ENCODE results near the gene FAM170B.
A peak's percentile ranks its signal among the peaks of the same experiment; 100 is the strongest.

FAM170B gene

DNA sequence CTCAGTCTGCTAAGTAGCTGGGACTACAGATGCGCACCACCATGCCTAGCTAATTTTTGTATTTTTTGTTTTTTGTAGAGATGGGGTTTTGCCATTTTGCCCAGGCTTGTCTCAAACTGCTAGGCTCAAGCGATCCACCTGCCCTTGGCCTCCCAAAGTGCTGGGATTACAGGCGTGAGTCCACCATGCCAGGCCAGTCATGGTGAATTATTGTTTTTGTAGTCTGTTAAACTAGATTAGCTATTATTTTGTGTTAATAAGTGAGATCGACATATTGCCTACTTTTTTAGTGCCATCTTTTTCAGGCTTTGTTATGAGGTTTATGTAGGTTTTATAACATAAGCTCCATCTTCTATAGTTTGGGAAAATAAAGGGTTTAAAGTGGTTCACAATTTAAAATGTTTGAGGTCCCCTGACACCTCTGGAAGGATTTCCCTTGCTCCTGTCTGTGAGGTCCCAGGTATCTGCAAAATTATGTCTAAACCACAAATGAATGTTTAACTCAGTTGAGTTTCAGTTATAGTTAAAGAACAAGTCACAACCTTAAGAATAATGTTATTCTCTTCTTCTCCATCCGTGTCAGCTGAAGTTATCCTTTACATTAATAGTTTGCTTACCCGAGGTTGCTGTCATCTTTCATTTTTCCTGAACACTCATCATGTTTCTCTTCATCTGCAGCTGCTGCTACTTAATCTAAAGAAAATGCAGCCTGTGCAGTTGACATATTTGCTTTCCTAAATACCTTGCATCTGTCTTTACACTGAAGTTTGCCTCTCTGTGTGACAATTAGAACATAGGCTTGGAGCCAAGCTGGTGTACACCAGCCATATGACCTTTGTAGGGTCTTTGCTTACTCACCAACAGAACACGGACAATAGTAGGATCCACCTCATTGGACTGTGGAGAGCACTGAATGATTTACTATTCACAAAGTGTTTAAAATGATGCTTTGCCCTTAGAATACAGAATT, 9.6 kb downstream of the FAM170B start:
- DNase-seq (ENCODE audit: low read depth in 2 of 2): no peak

DNA sequence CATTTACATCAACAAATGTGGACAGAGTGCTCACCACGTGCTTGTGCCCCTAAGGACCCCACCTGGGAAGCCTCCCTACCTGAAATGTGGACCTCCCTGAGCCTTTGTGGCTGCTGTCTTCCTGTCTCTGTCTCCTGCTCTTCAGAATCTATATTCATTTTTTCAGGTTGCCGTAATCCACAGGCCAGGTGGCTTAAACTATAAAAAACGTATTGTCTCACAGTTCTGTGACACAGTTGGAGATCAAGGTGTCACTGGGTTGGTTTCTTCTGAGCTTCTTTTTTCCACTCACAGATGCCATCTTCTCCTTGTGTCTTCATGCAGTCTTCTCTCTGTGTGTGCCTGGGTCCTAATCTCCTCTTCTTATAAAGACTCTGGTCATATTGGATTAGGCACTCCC, 12.9 kb downstream of the FAM170B start:
- DNase-seq (ENCODE audit: low read depth in 2 of 2): no peak

DNA sequence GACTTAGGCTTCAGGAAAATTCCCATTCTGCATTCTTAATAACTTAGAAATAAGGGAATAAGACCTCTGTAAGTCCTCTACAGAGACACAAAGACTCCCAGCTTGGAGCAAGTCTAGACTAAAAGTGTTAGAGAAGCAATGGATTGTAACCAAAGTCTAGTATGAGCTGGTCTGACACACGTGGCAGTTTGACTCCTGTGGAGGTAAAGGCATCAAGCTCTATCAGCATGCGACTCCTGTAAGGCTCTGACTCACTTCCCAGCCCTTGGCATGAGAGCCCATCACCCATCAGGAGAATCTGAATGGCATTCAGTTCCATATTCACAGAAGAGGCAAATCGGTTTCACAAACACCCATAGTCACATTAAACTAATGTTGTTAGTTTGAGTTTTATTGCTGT, 14.1 kb downstream of the FAM170B start:
- no peak for DNase-seq (ENCODE audit: low read depth in 2 of 2)

DNA sequence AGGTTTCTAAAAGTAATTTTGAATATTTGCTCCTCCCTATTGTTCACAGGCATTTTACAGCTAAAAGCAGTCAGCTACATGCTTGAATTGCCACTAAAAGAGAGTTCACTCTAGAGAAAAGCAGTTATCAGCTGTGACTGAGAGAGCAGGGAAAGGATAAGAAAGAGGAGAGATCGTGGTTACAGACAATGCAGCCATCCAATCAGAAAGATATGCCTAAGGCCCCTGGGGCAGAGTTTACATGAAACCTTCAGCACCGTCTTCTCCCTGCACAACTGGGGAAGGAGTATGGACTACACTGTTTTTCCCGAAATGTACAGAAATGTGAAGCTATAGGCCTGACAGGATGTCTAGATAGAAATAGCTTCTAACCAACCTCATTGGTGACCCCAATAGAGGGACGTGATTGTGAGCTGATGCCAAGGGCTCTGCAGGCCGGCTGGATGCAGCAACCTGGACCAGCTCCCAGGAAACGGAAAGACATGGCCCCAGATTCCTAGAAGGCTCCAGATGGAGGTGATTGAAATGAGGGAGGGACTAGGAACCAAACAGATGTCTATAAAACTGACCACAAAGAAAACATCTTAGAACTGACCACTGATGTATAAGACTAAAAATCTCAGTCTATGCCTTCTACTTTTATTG, 15.3 kb downstream of the FAM170B start:
- DNase-seq (ENCODE audit: low read depth in 2 of 2): no peak

DNA sequence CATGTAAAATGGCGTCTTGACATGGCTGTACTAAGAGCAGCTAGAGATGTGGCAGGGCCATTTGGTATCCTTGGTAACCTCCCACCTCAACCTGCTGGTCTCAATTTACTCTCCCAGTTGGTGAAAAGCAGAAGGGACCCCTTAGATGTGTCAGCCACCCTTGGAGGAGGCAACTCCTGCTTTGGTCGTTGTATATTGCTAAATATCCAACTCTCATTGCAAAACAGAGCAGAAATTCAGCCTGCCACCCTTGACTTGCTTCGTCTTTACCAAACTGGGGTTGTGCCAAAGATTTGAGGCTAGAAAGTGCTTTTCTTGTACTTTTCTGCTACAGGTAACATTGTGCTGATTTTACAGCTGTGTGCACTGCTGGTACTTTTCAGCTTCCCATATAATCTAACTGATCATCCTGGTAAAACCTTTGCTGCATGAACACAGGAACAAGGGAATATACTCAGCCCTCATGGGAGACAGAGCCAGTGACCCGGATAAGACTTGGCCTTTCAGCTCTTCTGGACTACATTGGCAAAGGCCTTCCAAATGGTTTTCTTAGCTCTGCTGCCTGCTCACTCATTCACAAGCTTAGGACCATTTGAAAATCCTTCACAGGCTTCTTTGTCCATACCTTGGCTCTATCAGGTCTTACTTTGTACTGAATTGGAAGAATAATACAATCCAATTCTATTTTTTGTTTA, 16.3 kb downstream of the FAM170B start:
- no peak for DNase-seq (ENCODE audit: low read depth in 2 of 2)

DNA sequence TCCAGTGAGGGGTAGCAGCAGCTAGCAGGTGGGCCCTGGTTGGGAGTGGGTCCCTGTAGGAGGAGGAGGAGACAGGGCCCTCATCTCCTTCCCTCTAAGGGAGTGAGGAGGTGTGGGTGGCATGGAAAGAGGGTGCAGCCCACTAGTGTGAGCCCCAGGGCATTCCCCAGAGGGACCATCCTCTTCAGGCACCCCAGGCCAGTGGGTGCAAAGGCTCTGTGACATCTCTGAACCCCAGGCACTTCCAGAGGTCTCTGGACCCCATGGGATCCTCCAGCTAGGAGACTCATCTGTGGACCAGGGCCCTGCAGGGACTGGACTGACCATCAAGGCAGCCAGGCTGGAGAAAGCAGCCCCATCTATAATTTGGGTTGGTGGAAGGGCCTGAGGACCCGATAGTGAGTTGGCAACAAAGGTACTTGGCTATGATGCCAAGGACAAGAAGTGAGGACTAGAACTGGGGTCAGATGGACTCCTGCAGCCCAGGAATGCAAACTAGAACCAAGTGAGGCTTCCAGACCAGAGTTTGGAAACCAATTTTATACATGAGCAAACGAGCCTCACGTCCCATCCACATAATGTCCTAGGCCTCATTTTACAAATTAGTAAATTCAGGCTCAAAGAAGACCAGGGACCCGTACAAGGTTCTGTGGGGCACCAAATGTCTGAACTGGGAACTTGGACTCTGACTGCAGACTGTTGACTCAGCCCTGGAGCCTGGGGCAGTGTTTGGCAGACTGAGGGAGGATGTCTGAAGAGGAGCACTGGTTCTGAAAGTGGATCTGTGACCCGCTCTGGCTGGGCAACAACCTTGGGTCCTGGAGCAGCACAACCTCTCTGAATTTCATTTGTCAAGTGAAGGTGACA, 17.1 kb downstream of the FAM170B start:
- DNase-seq (ENCODE audit: low read depth in 2 of 2): no peak

DNA sequence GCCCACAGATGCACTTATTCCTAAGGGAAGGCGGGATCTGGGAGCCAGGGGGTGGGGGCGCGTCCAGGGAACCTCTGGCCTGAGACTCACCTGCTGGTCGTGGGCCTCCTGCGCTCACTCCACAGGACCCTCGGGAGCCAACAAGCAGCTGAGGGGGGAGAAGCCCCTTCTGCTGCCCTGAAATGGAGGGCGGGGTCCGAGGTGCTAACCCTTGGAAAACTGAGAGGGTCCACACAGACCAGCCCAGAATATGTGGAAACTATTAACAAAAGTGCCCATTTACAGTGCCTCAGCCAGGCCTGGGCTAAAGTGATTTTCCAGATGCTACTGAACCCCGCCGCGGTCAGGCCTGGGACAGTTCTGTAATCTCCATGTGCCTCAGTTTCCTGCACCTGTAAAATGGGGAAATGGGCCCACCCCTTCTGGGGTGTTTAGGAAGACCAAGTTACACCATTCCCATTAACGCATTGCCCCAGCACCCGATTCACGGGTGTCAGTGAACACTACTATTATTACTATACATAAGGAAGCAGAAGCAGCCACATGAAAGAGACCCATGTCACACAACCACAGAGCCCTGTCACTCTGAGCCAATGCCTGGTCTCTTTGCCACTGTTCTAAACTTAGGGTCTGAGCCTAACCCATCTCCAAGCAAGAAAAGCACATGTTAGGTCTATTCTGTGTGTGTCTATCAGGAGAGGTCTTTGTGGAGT, 17.9 kb downstream of the FAM170B start:
- DNase-seq (ENCODE audit: low read depth in 2 of 2): no peak

DNA sequence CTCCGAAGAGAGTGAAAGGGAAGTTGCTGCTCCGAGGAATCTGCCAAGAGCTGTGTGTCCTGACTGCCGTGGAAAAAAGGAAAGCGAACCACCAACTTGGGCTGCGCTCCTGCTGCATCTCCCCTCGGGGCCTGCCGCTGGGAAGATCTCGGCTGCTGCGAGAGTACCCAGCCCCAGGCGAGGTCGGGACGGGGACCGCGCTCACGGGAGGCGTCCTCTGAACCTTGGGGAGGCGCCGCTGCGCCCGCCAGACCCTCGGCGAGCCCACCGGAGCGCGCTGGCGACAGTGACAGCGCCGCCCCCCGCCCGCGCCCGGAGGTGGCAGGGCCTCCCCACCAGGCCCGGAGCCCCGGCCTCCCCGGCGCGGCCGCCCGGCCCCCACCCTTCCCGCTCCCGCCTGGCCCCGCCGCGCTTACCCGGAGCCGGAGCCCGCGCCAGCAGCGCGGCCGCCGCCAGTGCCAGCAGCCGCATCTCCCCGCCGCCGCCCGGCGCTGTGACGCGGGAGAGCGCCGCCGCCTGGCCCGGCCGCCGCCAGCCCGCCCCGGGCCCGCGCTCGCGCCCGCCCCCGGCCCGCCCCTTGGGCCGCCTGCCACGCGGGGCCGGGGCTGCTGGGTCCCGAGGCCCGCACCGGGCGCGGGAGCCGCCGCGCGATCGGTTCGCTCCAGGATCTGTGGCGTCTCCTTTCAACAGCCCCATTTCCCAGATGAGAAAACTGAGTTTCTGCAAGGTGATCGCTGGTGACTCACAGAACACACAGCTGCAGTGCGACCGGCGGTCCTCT, 18.6 kb downstream of the FAM170B start, which contains the start of gene VSTM4:
Gene VSTM4, minus strand, starts transcription at position 508 of the 781 bp plus-strand sequence. Its CDS starts 37 bp downstream, at position 471.
- peak in 1 of 2 donors; percentile 5 for DNase-seq (ENCODE audit: low read depth in 2 of 2)

DNA sequence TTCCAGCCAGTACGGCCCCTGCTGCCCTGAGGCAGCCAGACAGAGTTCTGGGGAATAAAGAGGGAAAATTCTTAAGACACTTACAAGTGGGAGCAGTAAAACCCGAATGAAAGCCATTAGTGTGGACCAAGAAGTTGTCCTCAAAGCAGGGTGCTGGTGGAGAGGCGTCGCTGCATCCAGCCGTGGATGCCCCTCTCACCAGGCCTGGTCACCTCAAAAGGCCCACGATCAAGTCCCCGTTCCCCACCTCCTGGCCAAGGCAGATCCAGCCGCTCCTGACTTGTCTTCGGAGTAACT, 19.2 kb downstream of the FAM170B start:
- DNase-seq (ENCODE audit: low read depth in 2 of 2): no peak

DNA sequence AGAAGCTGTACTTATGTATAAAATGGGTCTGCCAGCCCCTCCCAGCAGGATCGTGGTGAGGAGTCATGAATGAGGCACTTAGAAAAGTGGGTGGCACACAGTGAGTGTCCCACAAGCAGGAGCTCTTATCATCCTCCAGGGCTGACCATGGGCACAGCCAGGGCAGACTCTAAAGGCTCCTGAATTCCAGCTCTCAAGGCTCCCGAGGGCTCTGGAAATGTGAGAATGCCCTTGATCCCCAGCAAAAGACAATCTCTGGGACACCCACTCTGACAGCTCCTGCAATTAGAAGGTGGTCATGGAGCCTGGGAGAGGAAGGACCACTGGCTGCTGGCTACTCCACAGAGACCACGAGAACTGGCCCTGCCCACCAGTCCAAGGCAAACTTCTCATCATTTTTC, 20.1 kb downstream of the FAM170B start:
- DNase-seq (ENCODE audit: low read depth in 2 of 2): no peak

DNA sequence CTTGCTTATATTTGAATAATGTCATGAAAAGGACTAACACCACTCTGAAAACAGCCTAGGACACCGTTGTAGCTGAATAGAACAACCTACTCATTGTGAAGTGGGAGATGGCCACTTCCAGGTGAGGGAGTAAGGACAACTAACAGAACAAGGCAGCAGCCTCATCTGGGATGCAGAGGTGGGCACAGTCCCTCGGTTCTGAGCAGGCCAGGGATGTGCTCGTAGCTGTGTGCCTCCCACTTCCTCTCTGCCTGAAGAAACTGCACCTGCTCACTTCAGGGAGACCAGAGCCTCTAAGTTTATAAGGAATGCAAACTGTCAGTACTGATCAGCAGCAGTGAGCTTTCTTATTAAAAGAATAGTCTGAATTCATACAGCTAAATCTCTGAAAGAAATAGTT, 21.0 kb downstream of the FAM170B start:
- no peak for DNase-seq (ENCODE audit: low read depth in 2 of 2)

DNA sequence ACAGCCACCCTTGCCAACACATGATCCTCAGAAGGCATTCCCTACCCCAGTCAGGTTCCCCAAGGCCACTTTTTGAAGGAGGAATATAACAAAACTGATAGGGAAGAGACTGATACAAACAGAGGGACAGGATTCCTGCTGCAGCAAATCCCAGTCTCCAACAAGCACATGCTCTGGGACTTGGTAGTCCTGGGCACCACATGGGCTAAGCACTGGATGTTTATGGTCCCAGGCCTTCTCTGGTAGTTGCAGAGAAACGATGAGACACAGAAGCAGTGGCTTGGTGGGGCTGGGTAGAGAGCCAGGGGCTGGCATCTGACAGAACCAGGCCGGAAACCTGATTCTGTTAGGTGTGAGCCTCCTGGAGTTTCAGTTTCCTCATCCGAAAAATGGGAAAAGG, 21.7 kb downstream of the FAM170B start:
- DNase-seq (ENCODE audit: low read depth in 2 of 2): no peak

DNA sequence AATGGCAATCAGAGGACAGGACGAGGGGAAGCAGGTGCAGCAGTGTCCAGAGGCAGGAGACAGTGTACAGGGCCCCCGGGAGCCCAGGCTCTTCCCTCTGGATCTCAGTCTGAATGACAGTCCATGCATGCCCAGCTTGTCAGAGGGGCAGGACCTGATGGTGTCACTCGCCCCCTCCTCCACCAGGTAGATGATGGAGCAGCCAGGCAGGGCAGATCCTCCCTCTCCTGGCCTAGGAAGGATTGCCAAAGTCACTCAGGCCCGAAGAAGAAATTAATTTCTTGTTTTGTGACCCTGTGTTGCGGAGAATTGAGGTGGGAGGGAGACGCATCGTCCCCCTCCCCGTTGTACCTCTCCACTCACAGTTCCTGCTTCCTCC, 22.5 kb downstream of the FAM170B start:
- no peak for DNase-seq (ENCODE audit: low read depth in 2 of 2)

DNA sequence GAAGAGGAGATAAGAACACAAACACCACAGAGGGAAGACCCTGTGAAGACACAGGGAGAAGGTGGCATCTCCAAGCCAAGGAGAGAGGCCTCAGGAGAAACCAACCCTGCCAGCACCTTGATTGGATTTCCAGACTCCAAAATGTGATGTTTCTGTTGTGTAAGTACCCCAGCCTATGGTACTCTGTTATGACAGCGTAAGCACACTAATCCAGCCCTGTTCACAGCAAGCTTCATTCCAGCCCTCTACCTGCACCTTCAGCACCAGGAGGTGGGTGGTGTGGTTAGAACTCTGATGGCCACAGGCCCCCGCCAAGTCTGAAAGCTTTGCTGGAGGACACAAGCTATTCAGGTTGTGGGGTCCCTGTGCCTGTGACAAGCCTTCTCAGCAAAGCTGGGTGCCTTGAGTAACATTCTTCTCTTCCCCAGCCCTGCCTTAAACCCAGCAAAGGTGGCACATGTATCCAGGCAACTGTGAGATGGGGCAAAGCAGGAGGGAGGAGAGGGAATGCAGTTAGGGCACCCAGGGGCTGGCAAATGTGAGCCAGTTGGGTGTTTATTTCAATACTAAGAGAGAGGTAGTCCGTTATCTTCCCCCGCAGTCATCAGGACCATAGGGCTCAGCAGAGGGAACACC, 23.0 kb downstream of the FAM170B start:
- no peak for DNase-seq (ENCODE audit: low read depth in 2 of 2)

DNA sequence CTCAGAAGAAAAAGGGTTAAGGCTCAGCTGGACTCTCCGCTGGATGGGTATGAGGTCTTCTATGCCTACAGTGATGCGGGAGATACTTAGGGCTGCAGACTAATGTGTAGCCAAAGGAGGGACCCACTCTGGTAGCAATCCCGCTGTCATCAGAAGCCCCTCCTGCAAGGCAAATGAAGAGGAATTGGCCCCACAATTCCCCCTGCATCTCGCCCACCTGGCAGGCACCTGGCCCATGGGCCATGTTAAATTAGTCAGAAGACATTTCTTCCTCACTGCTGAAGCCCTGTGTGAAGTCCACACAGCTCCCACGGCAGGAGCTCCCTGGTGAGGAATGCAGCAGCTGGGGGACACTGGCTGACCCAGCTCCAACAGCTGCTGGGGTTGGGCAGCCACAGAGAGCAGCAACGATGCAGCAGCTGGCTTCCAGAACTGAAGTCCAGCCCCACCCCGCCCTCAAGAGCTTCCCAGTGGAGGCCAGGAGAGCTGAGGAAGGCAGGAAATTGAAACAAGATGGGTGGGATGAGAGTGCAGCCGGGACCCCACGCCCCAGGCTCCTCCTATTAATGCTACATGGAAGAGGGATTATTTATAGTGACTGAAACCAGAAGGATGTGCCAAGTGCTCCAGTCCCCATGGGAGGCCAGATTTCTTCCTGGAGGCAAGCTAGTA, 24.0 kb downstream of the FAM170B start:
- DNase-seq (ENCODE audit: low read depth in 2 of 2): no peak

DNA sequence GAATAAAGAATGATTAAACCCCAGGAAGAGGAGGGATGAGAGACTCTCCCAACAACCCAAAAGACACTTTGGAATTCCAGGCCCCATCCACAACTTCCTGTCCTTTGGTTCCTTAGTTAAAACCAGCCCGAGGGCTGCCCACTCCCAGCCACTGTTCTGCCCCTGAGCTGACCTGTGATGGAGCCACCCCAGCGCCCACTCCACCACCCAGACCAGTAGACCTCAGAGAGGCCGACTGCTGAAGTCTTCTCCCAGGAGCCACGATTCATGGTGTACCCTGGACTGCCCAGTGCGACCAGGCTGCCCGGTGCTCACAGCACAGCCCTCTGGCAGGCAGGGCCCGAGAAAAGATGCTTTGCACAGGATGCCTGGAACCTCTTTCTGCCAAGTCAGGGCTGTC, 25.2 kb downstream of the FAM170B start:
- DNase-seq (ENCODE audit: low read depth in 2 of 2): no peak

DNA sequence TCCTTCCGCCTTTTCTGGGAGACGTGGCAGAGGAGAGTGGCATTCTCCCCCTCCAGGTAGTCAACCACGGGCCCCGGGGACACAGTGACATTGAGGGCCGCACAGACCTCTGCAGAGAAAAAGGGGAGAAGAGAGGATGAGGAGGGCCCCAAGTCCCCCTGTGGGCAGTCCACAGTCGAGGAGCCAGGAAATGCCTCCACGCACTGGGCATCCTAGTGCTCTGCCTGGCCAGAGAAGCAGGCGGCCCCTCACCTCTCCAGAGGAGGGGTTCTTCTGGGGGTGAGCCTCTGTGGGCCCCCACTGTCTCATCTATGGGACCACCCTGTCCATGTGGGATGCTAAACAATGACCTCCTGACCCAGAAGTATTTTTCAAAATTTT, 25.9 kb downstream of the FAM170B start:
- no peak for DNase-seq (ENCODE audit: low read depth in 2 of 2)

DNA sequence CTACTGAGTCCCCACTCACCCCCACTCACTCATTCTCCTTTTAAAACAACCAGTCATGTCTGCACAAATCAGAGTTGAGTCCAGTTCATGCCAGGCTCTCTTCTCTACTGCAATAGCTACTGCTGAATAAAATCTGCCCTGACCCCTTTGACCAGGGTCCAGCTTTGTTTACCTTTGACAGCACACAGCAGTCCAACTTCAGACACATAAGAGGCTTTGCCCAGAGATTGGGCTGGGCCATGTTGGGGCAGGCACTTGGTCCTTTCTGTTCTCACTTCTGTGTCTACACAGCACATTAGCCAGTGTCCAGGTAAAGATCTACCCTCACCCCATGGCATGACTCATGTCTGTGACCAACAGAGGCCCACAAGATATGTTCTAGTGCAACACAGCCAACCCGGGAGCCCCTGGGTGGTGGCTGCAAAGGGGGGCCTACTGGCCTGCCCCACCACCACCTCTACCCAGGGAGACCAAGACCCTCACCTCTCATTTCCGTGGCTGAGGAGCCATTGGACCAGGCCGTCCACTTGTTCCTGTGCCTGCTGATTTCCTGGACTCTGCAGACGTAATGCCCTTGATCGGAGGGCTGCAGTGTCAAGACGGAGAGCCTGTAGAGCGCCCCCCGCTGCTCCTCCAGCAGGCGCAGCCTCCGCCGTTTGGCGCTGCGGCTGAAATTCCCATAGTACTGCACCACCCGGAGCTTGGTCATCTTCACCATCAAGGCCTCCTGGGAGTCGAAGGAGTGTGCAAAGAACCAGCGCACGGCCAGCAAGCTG, 26.5 kb downstream of the FAM170B start:
- no peak for DNase-seq (ENCODE audit: low read depth in 2 of 2)

DNA sequence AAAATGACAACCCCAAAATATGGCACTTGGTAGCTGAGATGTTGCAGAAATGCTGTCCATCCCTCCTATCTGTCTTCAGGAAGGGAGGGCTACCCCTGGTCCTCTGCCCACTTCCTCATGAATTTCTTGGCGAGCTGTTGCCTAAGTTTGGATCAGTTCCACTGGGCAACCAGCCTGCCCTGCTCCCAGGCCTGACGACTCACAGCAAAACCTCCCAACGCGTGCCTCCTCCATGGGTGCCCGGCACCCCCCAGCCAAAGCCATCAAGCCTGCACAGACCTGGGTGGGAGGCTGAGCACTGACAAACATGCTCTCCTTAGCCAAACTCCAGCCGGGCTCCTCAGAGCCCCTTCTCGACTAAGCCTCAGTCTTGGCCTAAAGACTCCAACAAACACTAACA, 27.4 kb downstream of the FAM170B start:
- DNase-seq (ENCODE audit: low read depth in 2 of 2): no peak

Data from stimulated activated CD8-positive, alpha-beta memory T cell treated with anti-CD3 and anti-CD28 coated beads, Interleukin-2, amount 100 ng/mL, for 48 hours (primary cell).